ENCODE measurements around the gene SH3PXD2A. TPM values are rescaled to one million over a fixed set of nuclear protein-coding genes. Genes with fewer than 3 reads are reported as not detected.

Gene SH3PXD2A
- total and polyA plus RNA-seq, 3 experiments from 2014 or later = 0.48 to 8.0 (median 7.7) TPM

- CTCF ChIA-PET = interaction anchor here (0.6 kb wide), 1 partner anchor 11 kb away, joined by 3 read pairs; no protein-coding TSS in a partner anchor
- no peaks in the 10 kb centered on the region for H3K36me3 Mint-ChIP-seq
- POLR2A ChIA-PET = no interaction called here
- Histone ChIP-seq H3K27me3 (ENCODE audit: insufficient read depth, low read length, poor library complexity, severe bottlenecking) (no peaks in the 10 kb centered on the region), H3K9me3 (ENCODE audit: low read length) (no peaks in the 10 kb centered on the region), H3K36me3 (ENCODE audit: insufficient read depth, low read length) (no peaks in the 10 kb centered on the region), H3K4me3 (ENCODE audit: low read length) (no peak overlapping the region), H3K4me1 (ENCODE audit: insufficient read depth, low read length) (no peaks in the 10 kb centered on the region), H3K27ac (ENCODE audit: low read depth, low read length) (no peak overlapping the region)
- H3K4me1 Mint-ChIP-seq = peaks cover 0 to 6% (median 1%) of the 10 kb centered on the region in 3 donors
- H3K27me3 Mint-ChIP-seq = no peaks in the 10 kb centered on the region
- H3K9me3 Mint-ChIP-seq = no peaks in the 10 kb centered on the region
- H3K27ac Mint-ChIP-seq = peak overlapping the region in 1 of 8 donors; percentile 73
- no peak overlapping the region for H3K4me3 Mint-ChIP-seq
- DNase-seq = no peak
Observed at GRCh38 chr10:103719036-103719435, 136.3 kb downstream of the SH3PXD2A start.

- no peak for DNase-seq
- Mint-ChIP-seq H3K27ac (no peak overlapping the region), H3K36me3 (no peaks in the 10 kb centered on the region), H3K4me3 (no peak overlapping the region), H3K4me1 (peaks cover 0 to 6% (median 1%) of the 10 kb centered on the region in 3 donors), H3K27me3 (no peaks in the 10 kb centered on the region), H3K9me3 (no peaks in the 10 kb centered on the region)
- H3K4me1 ChIP-seq (ENCODE audit: insufficient read depth, low read length) = no peaks in the 10 kb centered on the region
- no peaks in the 10 kb centered on the region for H3K36me3 ChIP-seq (ENCODE audit: insufficient read depth, low read length)
- ChIA-PET CTCF (no interaction called here), POLR2A (no interaction called here)
- H3K27me3 ChIP-seq (ENCODE audit: insufficient read depth, low read length, poor library complexity, severe bottlenecking) = no peaks in the 10 kb centered on the region
- no peak overlapping the region for H3K4me3 ChIP-seq (ENCODE audit: low read length)
- no peaks in the 10 kb centered on the region for H3K9me3 ChIP-seq (ENCODE audit: low read length)
- no peak overlapping the region for H3K27ac ChIP-seq (ENCODE audit: low read depth, low read length)
Observed at GRCh38 chr10:103718247-103718620, 137.1 kb downstream of the SH3PXD2A start.

- Mint-ChIP-seq H3K27ac (peak overlapping the region in 1 of 8 donors; percentile 95), H3K9me3 (no peaks in the 10 kb centered on the region), H3K4me3 (no peak overlapping the region), H3K36me3 (no peaks in the 10 kb centered on the region), H3K4me1 (peaks cover 0 to 6% (median 5%) of the 10 kb centered on the region in 3 donors), H3K27me3 (no peaks in the 10 kb centered on the region)
- no peak for DNase-seq
- ChIA-PET CTCF (no interaction called here), POLR2A (no interaction called here)
- Histone ChIP-seq H3K9me3 (ENCODE audit: low read length) (no peaks in the 10 kb centered on the region), H3K36me3 (ENCODE audit: insufficient read depth, low read length) (no peaks in the 10 kb centered on the region), H3K4me1 (ENCODE audit: insufficient read depth, low read length) (no peaks in the 10 kb centered on the region), H3K27me3 (ENCODE audit: insufficient read depth, low read length, poor library complexity, severe bottlenecking) (no peaks in the 10 kb centered on the region), H3K4me3 (ENCODE audit: low read length) (no peak overlapping the region), H3K27ac (ENCODE audit: low read depth, low read length) (no peak overlapping the region)
Observed at GRCh38 chr10:103717341-103718246, 137.8 kb downstream of the SH3PXD2A start.

GRCh38 chr10:103716206-103717160, 138.9 kb downstream of the SH3PXD2A start:
- H3K4me3 ChIP-seq (ENCODE audit: low read length) = no peak overlapping the region
- no peaks in the 10 kb centered on the region for H3K36me3 ChIP-seq (ENCODE audit: insufficient read depth, low read length)
- Mint-ChIP-seq H3K4me1 (peaks cover 0 to 6% (median 5%) of the 10 kb centered on the region in 3 donors), H3K9me3 (no peaks in the 10 kb centered on the region), H3K27ac (peak overlapping the region in 1 of 8 donors; percentile 95), H3K4me3 (no peak overlapping the region), H3K27me3 (no peaks in the 10 kb centered on the region), H3K36me3 (no peaks in the 10 kb centered on the region)
- no peaks in the 10 kb centered on the region for H3K4me1 ChIP-seq (ENCODE audit: insufficient read depth, low read length)
- CTCF ChIA-PET = no interaction called here
- H3K27ac ChIP-seq (ENCODE audit: low read depth, low read length) = no peak overlapping the region
- POLR2A ChIA-PET = no interaction called here
- DNase-seq = no peak
- H3K9me3 ChIP-seq (ENCODE audit: low read length) = no peaks in the 10 kb centered on the region
- no peaks in the 10 kb centered on the region for H3K27me3 ChIP-seq (ENCODE audit: insufficient read depth, low read length, poor library complexity, severe bottlenecking)

- ChIA-PET POLR2A (no interaction called here), CTCF (interaction anchor here (0.9 to 6.5 kb wide), 3 partner anchors 13 to 141 kb away, joined by 3 to 71 read pairs (median 22); partner anchors contain the start of gene SH3PXD2A)
- Mint-ChIP-seq H3K36me3 (no peaks in the 10 kb centered on the region), H3K27ac (no peak overlapping the region), H3K4me1 (peaks cover 0 to 6% (median 5%) of the 10 kb centered on the region in 3 donors), H3K9me3 (no peaks in the 10 kb centered on the region), H3K27me3 (no peaks in the 10 kb centered on the region), H3K4me3 (no peak overlapping the region)
- Histone ChIP-seq H3K27ac (ENCODE audit: low read depth, low read length) (no peak overlapping the region), H3K9me3 (ENCODE audit: low read length) (no peaks in the 10 kb centered on the region), H3K4me1 (ENCODE audit: insufficient read depth, low read length) (no peaks in the 10 kb centered on the region), H3K36me3 (ENCODE audit: insufficient read depth, low read length) (no peaks in the 10 kb centered on the region), H3K4me3 (ENCODE audit: low read length) (no peak overlapping the region), H3K27me3 (ENCODE audit: insufficient read depth, low read length, poor library complexity, severe bottlenecking) (no peaks in the 10 kb centered on the region)
- no peak for DNase-seq
Observed at GRCh38 chr10:103715430-103715829, 139.9 kb downstream of the SH3PXD2A start.

GRCh38 chr10:103714232-103714891, 141.0 kb downstream of the SH3PXD2A start:
- H3K36me3 Mint-ChIP-seq = no peaks in the 10 kb centered on the region
- H3K4me1 ChIP-seq (ENCODE audit: insufficient read depth, low read length) = no peaks in the 10 kb centered on the region
- H3K4me1 Mint-ChIP-seq = peaks cover 0 to 6% (median 5%) of the 10 kb centered on the region in 3 donors
- POLR2A ChIA-PET = no interaction called here
- H3K27ac Mint-ChIP-seq = peak overlapping the region in 1 of 8 donors; percentile 21
- H3K27me3 ChIP-seq (ENCODE audit: insufficient read depth, low read length, poor library complexity, severe bottlenecking) = no peaks in the 10 kb centered on the region
- H3K4me3 Mint-ChIP-seq = no peak overlapping the region
- no peak overlapping the region for H3K4me3 ChIP-seq (ENCODE audit: low read length)
- CTCF ChIA-PET = interaction anchor here (0.9 to 6.5 kb wide), 8 partner anchors 8 to 281 kb away, joined by 3 to 71 read pairs (median 7); partner anchors contain the start of gene SH3PXD2A
- no peaks in the 10 kb centered on the region for H3K9me3 Mint-ChIP-seq
- DNase-seq = no peak
- peaks cover 0 to 3% of the 10 kb centered on the region in 2 donors for H3K27me3 Mint-ChIP-seq
- no peaks in the 10 kb centered on the region for H3K9me3 ChIP-seq (ENCODE audit: low read length)
- no peaks in the 10 kb centered on the region for H3K36me3 ChIP-seq (ENCODE audit: insufficient read depth, low read length)
- H3K27ac ChIP-seq (ENCODE audit: low read depth, low read length) = no peak overlapping the region

GRCh38 chr10:103713676-103714075, 141.7 kb downstream of the SH3PXD2A start:
- POLR2A ChIA-PET = no interaction called here
- H3K4me1 ChIP-seq (ENCODE audit: insufficient read depth, low read length) = no peaks in the 10 kb centered on the region
- H3K9me3 Mint-ChIP-seq = no peaks in the 10 kb centered on the region
- H3K9me3 ChIP-seq (ENCODE audit: low read length) = no peaks in the 10 kb centered on the region
- peaks cover 0 to 3% of the 10 kb centered on the region in 2 donors for H3K27me3 Mint-ChIP-seq
- H3K36me3 ChIP-seq (ENCODE audit: insufficient read depth, low read length) = no peaks in the 10 kb centered on the region
- no peak for DNase-seq
- H3K4me3 ChIP-seq (ENCODE audit: low read length) = no peak overlapping the region
- H3K27ac ChIP-seq (ENCODE audit: low read depth, low read length) = no peak overlapping the region
- H3K36me3 Mint-ChIP-seq = no peaks in the 10 kb centered on the region
- CTCF ChIA-PET = interaction anchor here (1.0 to 6.5 kb wide), 9 partner anchors 8 to 282 kb away, joined by 3 to 71 read pairs (median 9); partner anchors contain the start of gene SH3PXD2A
- H3K4me1 Mint-ChIP-seq = peaks cover 0 to 4% (median under 1%) of the 10 kb centered on the region in 3 donors
- no peak overlapping the region for H3K4me3 Mint-ChIP-seq
- no peak overlapping the region for H3K27ac Mint-ChIP-seq
- H3K27me3 ChIP-seq (ENCODE audit: insufficient read depth, low read length, poor library complexity, severe bottlenecking) = no peaks in the 10 kb centered on the region

Data from CD8-positive, alpha-beta memory T cell (primary cell).